CD14-positive monocyte (primary cell): ENCODE results near the gene GABRD. TPM values are rescaled to one million over a fixed set of nuclear protein-coding genes. Genes with fewer than 3 reads are reported as not detected.

Experiments used
- DNase-seq, 3 donors: peaks; one replicate each; pipeline ENCODE4 v3.0.0-alpha.2; 2011 to 2022
- H2AFZ ChIP-seq: 2 replicates; pipeline ENCODE4 v1.6.0; 2012; ENCODE audit warnings: mild to moderate bottlenecking, low read depth, low read length, inconsistent platforms; ENCODE audit not compliant: insufficient read depth, poor library complexity, severe bottlenecking
- H3K27ac ChIP-seq, 2 donors: 1 replicate in 1 of 2; 2 replicates in 1 of 2; pipeline ENCODE4 v1.5.1; 2012 to 2013; ENCODE audit warnings: low read length in 2 of 2, control low read depth in 1 of 2, inconsistent platforms in 1 of 2, low read depth in 1 of 2, mild to moderate bottlenecking in 1 of 2
- H3K27me3 ChIP-seq, 2 donors: one replicate each; pipeline versions ENCODE4 v1.6.0 to v1.6.1; 2011 to 2013; ENCODE audit warnings: low read length in 2 of 2; ENCODE audit not compliant: control insufficient read depth in 2 of 2, insufficient read depth in 2 of 2
- H3K36me3 ChIP-seq, 2 donors: replicated peaks in 1 of 2; 1 replicate in 1 of 2; 2 replicates in 1 of 2; pipeline versions ENCODE4 v1.5.1 to v1.6.1; 2012 to 2013; ENCODE audit warnings: low read length in 2 of 2, control low read depth in 1 of 2, inconsistent platforms in 1 of 2, mild to moderate bottlenecking in 1 of 2; ENCODE audit not compliant: insufficient read depth in 2 of 2, control insufficient read depth in 1 of 2
- H3K4me1 ChIP-seq, 2 donors: 1 replicate in 1 of 2; 2 replicates in 1 of 2; pipeline versions ENCODE4 v1.5.1 to v1.6.1; 2012 to 2013; ENCODE audit warnings: low read length in 2 of 2, control low read depth in 1 of 2, inconsistent platforms in 1 of 2, mild to moderate bottlenecking in 1 of 2, moderate library complexity in 1 of 2; ENCODE audit not compliant: insufficient read depth in 2 of 2, control insufficient read depth in 1 of 2
- H3K4me2 ChIP-seq: replicated peaks from 2 replicates; pipeline ENCODE3; 2012; ENCODE audit warnings: low read length, moderate library complexity, mild to moderate bottlenecking; ENCODE audit not compliant: poor library complexity, severe bottlenecking; ENCODE audit errors: extremely low read depth
- H3K4me3 ChIP-seq, 3 experiments: fragments of 200-600 bp in 1 of 3; sonication (generic) in 1 of 3; replicated peaks in 1 of 3; 1 replicate in 2 of 3; 2 replicates in 1 of 3; pipeline ENCODE4 v1.5.1; 2011 to 2013; ENCODE audit warnings: low read length in 3 of 3, mild to moderate bottlenecking in 3 of 3, control low read depth in 2 of 3, low read depth in 2 of 3, inconsistent platforms in 1 of 3, moderate library complexity in 1 of 3
- H3K79me2 ChIP-seq: 2 replicates; pipeline ENCODE4 v1.6.0; 2012; ENCODE audit warnings: mild to moderate bottlenecking, control low read depth, inconsistent platforms, low read length, moderate library complexity; ENCODE audit not compliant: insufficient read depth
- H3K9ac ChIP-seq: 2 replicates; pipeline ENCODE4 v1.6.0; 2017; ENCODE audit warnings: low read length, mild to moderate bottlenecking; ENCODE audit not compliant: insufficient read depth, poor library complexity, severe bottlenecking
- H3K9me3 ChIP-seq, 2 donors: replicated peaks in 1 of 2; 1 replicate in 1 of 2; 2 replicates in 1 of 2; pipeline versions ENCODE4 v1.5.1 to v1.6.1; 2012 to 2013; ENCODE audit warnings: low read length in 2 of 2, control low read depth in 1 of 2; ENCODE audit not compliant: control insufficient read depth in 1 of 2, insufficient read depth in 1 of 2
- H4K20me1 ChIP-seq: 2 replicates; pipeline ENCODE4 v1.6.0; 2012; ENCODE audit warnings: mild to moderate bottlenecking, low read length, control low read depth, moderate library complexity; ENCODE audit not compliant: insufficient read depth
- H3K27ac Mint-ChIP-seq, 7 donors: one replicate each; pipeline ENCODE4 v1.8.0; 2020; ENCODE audit warnings: mild to moderate bottlenecking in 7 of 7, mixed read lengths in 7 of 7, moderate library complexity in 6 of 7, inconsistent platforms in 2 of 7
- H3K27me3 Mint-ChIP-seq, 3 donors: one replicate each; pipeline ENCODE4 v1.8.0; 2021 to 2022; ENCODE audit warnings: low read depth in 3 of 3, mild to moderate bottlenecking in 3 of 3, mixed read lengths in 3 of 3, moderate library complexity in 3 of 3, inconsistent platforms in 1 of 3
- H3K36me3 Mint-ChIP-seq, 2 donors: one replicate each; pipeline ENCODE4 v1.8.0; 2020; ENCODE audit warnings: mixed read lengths in 2 of 2, inconsistent platforms in 1 of 2, mild to moderate bottlenecking in 1 of 2
- H3K4me1 Mint-ChIP-seq: one replicate; pipeline ENCODE4 v1.8.0; 2020; ENCODE audit warnings: mild to moderate bottlenecking, mixed read lengths
- H3K4me3 Mint-ChIP-seq, 2 donors: one replicate each; pipeline ENCODE4 v1.8.0; 2020; ENCODE audit warnings: mild to moderate bottlenecking in 2 of 2, mixed read lengths in 2 of 2, moderate library complexity in 1 of 2
- H3K9me3 Mint-ChIP-seq, 7 donors: one replicate each; pipeline ENCODE4 v1.8.0; 2020 to 2022; ENCODE audit warnings: mixed read lengths in 7 of 7, mild to moderate bottlenecking in 6 of 7, moderate library complexity in 6 of 7, inconsistent platforms in 2 of 7
- CTCF ChIP-seq: fragments of 200-600 bp; IDR thresholded peaks from one replicate; pipeline ENCODE4 v1.8.0; 2022; ENCODE audit warnings: antibody characterized with exemption, mild to moderate bottlenecking
- WGBS: methylation state at CpG from one replicate; pipeline ENCODE4 v1.1.5; 2013; ENCODE audit warnings: missing lambda C conversion rate; ENCODE audit not compliant: insufficient coverage; 5-methylcytosine and 5-hydroxymethylcytosine counted together
- intact Hi-C, 2 donors: fragments of 100-400 bp; cut with micrococcal nuclease; formaldehyde crosslinking; loops; one replicate each; pipeline versions ENCODE4 v1.15.0 to v1.15.1; 2023
- polyA plus RNA-seq, 3 donors: library from polyadenylated mRNA; depleted of rRNA in 1 of 3; unstranded in 2 of 3; stranded (reverse) in 1 of 3; fragments of 300-500 nt in 2 of 3; fragments of >200 nt in 1 of 3; fragmentation: Illumina TruSeq in 2 of 3; gene quantifications; 1 replicate in 2 of 3; 2 replicates in 1 of 3; pipeline ENCODE4 v1.2.3, GENCODE V29; 2012 to 2021

GABRD gene
- polyA plus RNA-seq, 3 donors, result not detected

DNA sequence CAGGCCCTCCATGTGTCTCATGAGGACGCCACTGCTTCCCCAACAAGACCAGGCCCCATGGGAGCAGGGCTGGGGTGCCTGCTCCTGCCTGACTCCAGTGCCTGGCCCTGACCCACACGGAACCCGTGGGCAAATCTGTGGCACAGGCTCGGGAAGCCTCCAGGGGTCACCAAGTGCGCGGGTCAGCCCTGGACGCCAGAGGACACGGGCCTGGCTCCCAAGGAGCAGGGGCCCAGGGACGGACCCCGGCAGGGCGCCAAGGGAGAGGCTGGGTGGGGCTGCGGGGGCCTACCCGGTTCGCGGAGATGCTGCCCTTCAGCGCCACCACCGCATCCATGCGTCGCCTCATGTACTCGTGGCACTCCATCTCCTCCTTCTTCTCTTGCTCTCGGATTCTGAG is 47.5 kb upstream of the GABRD start:
- H3K9ac ChIP-seq, result no peak overlapping the region
- peak overlapping the region in 1 of 7 donors; percentile 67 for H3K27ac Mint-ChIP-seq
- peaks cover 0 to 13% (median 2%) of the 10 kb centered on the region in 7 donors for H3K9me3 Mint-ChIP-seq
- no peaks in the 10 kb centered on the region for H4K20me1 ChIP-seq
- H3K4me1 ChIP-seq, result no peaks in the 10 kb centered on the region
- H3K27me3 Mint-ChIP-seq, result peaks cover 6 to 10% (median 9%) of the 10 kb centered on the region in 3 donors
- WGBS, result 91% methylated on average over 21 of the region's 21 CpGs
- TF ChIP-seq CTCF, result no peak
- H3K36me3 ChIP-seq, result no peaks in the 10 kb centered on the region
- H3K4me1 Mint-ChIP-seq, result peaks cover 3% of the 10 kb centered on the region
- no peaks in the 10 kb centered on the region for H3K27me3 ChIP-seq
- H2AFZ ChIP-seq, result no peak overlapping the region
- H3K36me3 Mint-ChIP-seq, result no peaks in the 10 kb centered on the region
- no peak overlapping the region for H3K4me3 ChIP-seq
- H3K4me3 Mint-ChIP-seq, result no peak overlapping the region
- H3K27ac ChIP-seq, result no peak overlapping the region
- H3K4me2 ChIP-seq, result no peak overlapping the region
- no peak for DNase-seq
- H3K9me3 ChIP-seq, result peaks cover 0 to 4% of the 10 kb centered on the region in 2 donors
- H3K79me2 ChIP-seq, result no peaks in the 10 kb centered on the region
- intact Hi-C loops, result no loop called here

DNA sequence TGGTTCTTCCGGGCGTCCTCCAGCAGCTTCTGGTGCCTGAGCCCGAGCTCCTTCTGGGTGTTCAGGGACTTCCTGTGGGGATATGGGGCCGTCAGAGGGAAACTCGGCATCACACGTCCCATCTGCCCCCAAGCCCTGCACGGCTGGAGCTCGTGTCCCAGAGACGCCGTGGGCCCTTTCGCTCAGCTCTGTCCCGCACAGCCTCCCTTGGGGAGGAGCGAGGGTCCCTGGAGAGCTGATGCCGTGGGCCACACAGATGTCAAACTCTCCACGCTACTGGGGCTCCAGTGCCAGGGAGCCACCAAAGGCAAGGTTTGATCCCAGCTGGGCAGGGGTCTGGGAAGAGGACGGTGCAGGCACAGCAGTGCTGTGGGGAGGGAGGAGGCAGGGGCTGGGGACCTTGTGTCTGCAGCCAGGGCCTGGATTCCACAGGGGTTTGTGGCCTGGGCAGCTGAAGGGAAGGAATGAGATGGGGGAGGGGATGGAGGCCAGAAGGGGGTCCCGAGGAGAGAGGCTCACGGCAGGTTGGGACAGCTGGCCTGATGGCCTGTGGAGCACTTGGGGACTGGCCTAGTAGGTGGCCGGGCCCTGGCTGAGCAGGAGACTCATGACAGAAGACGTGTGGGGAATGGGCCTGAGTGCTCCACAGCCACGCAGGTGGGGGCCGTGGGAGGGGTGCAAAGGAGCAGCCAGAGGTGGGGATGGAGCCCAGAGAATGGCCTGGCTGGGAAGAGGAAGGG is 46.0 kb upstream of the GABRD start:
- Histone ChIP-seq H4K20me1 (no peaks in the 10 kb centered on the region), H3K79me2 (no peaks in the 10 kb centered on the region), H3K4me2 (no peak overlapping the region), H3K9ac (no peak overlapping the region), H3K4me1 (no peaks in the 10 kb centered on the region), H3K9me3 (peaks cover 0 to 4% of the 10 kb centered on the region in 2 donors), H3K36me3 (no peaks in the 10 kb centered on the region), H3K27me3 (no peaks in the 10 kb centered on the region), H3K27ac (no peak overlapping the region), H2AFZ (no peak overlapping the region), H3K4me3 (no peak overlapping the region)
- intact Hi-C loops, result no loop called here
- 85% methylated on average over 20 of the region's 22 CpGs for WGBS
- Mint-ChIP-seq H3K4me3 (no peak overlapping the region), H3K36me3 (no peaks in the 10 kb centered on the region), H3K27ac (no peak overlapping the region), H3K4me1 (peaks cover 3% of the 10 kb centered on the region), H3K9me3 (peaks cover 0 to 9% (median 2%) of the 10 kb centered on the region in 7 donors), H3K27me3 (peaks cover 4 to 13% (median 7%) of the 10 kb centered on the region in 3 donors)
- no peak for DNase-seq
- TF ChIP-seq CTCF, result no peak
